Endodermal cell (in vitro differentiated cells): ENCODE results near the gene SNX30. TPM values are rescaled to one million over a fixed set of nuclear protein-coding genes. Genes with fewer than 3 reads are reported as not detected.

Experiments
- DNase-seq: peaks from one replicate; pipeline ENCODE4 v3.0.0-alpha.2; 2017
- H3K27ac ChIP-seq: 2 replicates; pipeline ENCODE4 v1.5.1; 2013; ENCODE audit warnings: mild to moderate bottlenecking, low read depth, low read length, moderate library complexity
- H3K27me3 ChIP-seq: 2 replicates; pipeline ENCODE4 v1.6.1; 2013; ENCODE audit warnings: mild to moderate bottlenecking, low read length, moderate library complexity; ENCODE audit not compliant: insufficient read depth, control insufficient read depth, poor library complexity, severe bottlenecking
- H3K36me3 ChIP-seq: 2 replicates; pipeline ENCODE4 v1.7.0; 2013; ENCODE audit warnings: mild to moderate bottlenecking, low read length, moderate library complexity; ENCODE audit not compliant: control insufficient read depth, insufficient read depth
- H3K4me1 ChIP-seq: one replicate; pipeline ENCODE4 v1.7.0; 2013; ENCODE audit warnings: low read length; ENCODE audit not compliant: control insufficient read depth, insufficient read depth
- H3K4me3 ChIP-seq: 2 replicates; pipeline ENCODE4 v1.5.1; 2013; ENCODE audit warnings: mild to moderate bottlenecking, low read length, moderate library complexity
- H3K9ac ChIP-seq: 2 replicates; pipeline ENCODE4 v1.6.1; 2013; ENCODE audit warnings: mild to moderate bottlenecking, low read length, moderate library complexity; ENCODE audit not compliant: poor library complexity, severe bottlenecking; ENCODE audit errors: extremely low read depth
- H3K9me3 ChIP-seq: 2 replicates; pipeline ENCODE4 v1.6.1; 2013; ENCODE audit warnings: mild to moderate bottlenecking, low read length, moderate library complexity; ENCODE audit not compliant: control insufficient read depth
- H3K27ac Mint-ChIP-seq: 2 replicates; pipeline ENCODE4 v1.8.0; 2020; ENCODE audit warnings: mixed read lengths
- H3K27me3 Mint-ChIP-seq: 2 replicates; pipeline ENCODE4 v1.8.0; 2021; ENCODE audit warnings: mild to moderate bottlenecking, mixed read lengths; ENCODE audit not compliant: insufficient read depth
- H3K36me3 Mint-ChIP-seq: 2 replicates; pipeline ENCODE4 v1.8.0; 2020; ENCODE audit warnings: low read depth, mixed read lengths
- H3K4me1 Mint-ChIP-seq: 2 replicates; pipeline ENCODE4 v1.8.0; 2020; ENCODE audit warnings: mixed read lengths
- H3K4me3 Mint-ChIP-seq: 2 replicates; pipeline ENCODE4 v1.8.0; 2020; ENCODE audit warnings: mild to moderate bottlenecking, moderate library complexity, mixed read lengths
- H3K9me3 Mint-ChIP-seq: 2 replicates; pipeline ENCODE4 v1.8.0; 2020; ENCODE audit warnings: mild to moderate bottlenecking, mixed read lengths
- CTCF ChIP-seq: fragments of 200-600 bp; sonication (generic); conservative IDR thresholded peaks from 2 replicates; pipeline ENCODE4 v1.5.0; 2021; ENCODE audit warnings: antibody characterized with exemption, mild to moderate bottlenecking
- WGBS, 2 experiments: methylation state at CpG; one replicate each; pipeline versions ENCODE4 v1.1.5 to v1.1.7; 2013; ENCODE audit warnings: missing lambda C conversion rate in 2 of 2, mixed read lengths in 1 of 2; ENCODE audit not compliant: insufficient coverage in 1 of 2, insufficient read length in 1 of 2; 5-methylcytosine and 5-hydroxymethylcytosine counted together
- total RNA-seq, 2 donors: library from RNA; stranded (reverse); fragmentation: NEBNext Ultra II Directional in 1 of 2; extraction: Animal tissue kit (Norgen Biotek cat#: 25700) in 1 of 2; gene quantifications; 2 replicates in 1 of 2; 3 replicates in 1 of 2; pipeline ENCODE4 v1.2.1, GENCODE V29; 2021

The SNX30 gene
- total RNA-seq, 2 donors from 2014 or later: 11.8 to 14.8 TPM

DNA sequence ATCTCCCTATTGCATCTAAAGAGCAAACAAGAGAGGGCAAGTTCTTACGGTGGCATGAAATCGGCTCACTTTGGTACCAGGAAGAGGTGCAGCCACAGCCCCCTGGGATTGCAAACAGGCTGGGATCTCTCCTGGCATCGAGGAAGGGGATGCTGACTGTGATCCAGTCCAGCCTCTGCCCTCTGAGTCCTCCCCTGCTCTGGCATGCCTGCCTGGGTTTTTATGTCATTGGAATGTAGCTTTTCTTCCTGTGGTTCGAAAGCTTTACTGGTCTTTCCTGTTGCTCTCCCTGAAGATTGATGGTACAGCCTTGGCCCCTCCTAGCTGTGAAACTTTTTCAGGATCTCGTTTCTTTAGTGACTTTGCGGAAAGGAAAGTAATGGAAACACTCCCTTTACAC, 133.5 kb downstream of the SNX30 start:
- DNase-seq: no peak

GRCh38 chr9:112884721-112885120, 134.2 kb downstream of the SNX30 start:
- TF ChIP-seq CTCF: no peak
- no peak overlapping the region for H3K27ac Mint-ChIP-seq
- DNase-seq: no peak
- H3K27ac ChIP-seq: no peak overlapping the region
- H3K4me1 Mint-ChIP-seq: peaks cover 3% of the 10 kb centered on the region
- 90 to 100% methylated on average over 4 to 5 of the region's 5 CpGs for WGBS, 2 experiments
- no peaks in the 10 kb centered on the region for H3K4me1 ChIP-seq
- no peak overlapping the region for H3K4me3 ChIP-seq
- peaks cover 17% of the 10 kb centered on the region for H3K27me3 Mint-ChIP-seq
- peaks cover 10% of the 10 kb centered on the region for H3K27me3 ChIP-seq
- no peaks in the 10 kb centered on the region for H3K9me3 ChIP-seq
- H3K36me3 Mint-ChIP-seq: peaks cover 7% of the 10 kb centered on the region
- H3K9ac ChIP-seq: no peak overlapping the region
- H3K36me3 ChIP-seq: peaks cover 3% of the 10 kb centered on the region
- no peak overlapping the region for H3K4me3 Mint-ChIP-seq
- no peaks in the 10 kb centered on the region for H3K9me3 Mint-ChIP-seq

More for the DNA sequence above, 133.5 kb downstream of the SNX30 start:
- Mint-ChIP-seq H3K4me3 (no peak overlapping the region), H3K9me3 (no peaks in the 10 kb centered on the region), H3K36me3 (peaks cover 7% of the 10 kb centered on the region), H3K4me1 (peaks cover 3% of the 10 kb centered on the region), H3K27me3 (peaks cover 11% of the 10 kb centered on the region), H3K27ac (no peak overlapping the region)
- H3K9ac ChIP-seq: no peak overlapping the region
- H3K4me1 ChIP-seq: no peaks in the 10 kb centered on the region
- no peak overlapping the region for H3K4me3 ChIP-seq
- peaks cover 3% of the 10 kb centered on the region for H3K36me3 ChIP-seq
- no peak overlapping the region for H3K27ac ChIP-seq
- H3K9me3 ChIP-seq: no peaks in the 10 kb centered on the region
- H3K27me3 ChIP-seq: peaks cover 4% of the 10 kb centered on the region
- no peak for TF ChIP-seq CTCF
- 70 to 89% methylated on average over 5 to 6 of the region's 6 CpGs for WGBS, 2 experiments

DNA sequence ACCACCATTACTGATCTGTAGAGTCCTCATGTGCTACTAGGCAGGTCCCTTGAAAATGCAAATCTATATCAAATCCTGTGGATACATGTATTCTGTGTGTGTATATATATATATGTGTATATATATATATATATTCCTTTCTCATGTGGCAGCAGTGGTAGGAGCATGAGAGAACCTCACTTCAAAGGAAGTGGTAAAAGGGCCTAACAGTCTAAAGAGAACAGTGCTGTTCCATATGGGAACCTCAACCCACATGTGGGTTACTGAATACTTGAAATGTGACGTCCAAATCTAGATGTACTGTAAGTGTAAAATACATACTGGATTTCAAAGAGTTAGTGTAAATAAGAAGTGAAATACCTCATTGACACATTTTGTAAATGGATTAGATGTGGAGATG, 134.8 kb downstream of the SNX30 start:
- Histone ChIP-seq H3K9ac (no peak overlapping the region), H3K27ac (no peak overlapping the region), H3K9me3 (no peaks in the 10 kb centered on the region), H3K36me3 (peaks cover 3% of the 10 kb centered on the region), H3K4me1 (no peaks in the 10 kb centered on the region), H3K27me3 (peaks cover 16% of the 10 kb centered on the region), H3K4me3 (no peak overlapping the region)
- Mint-ChIP-seq H3K9me3 (no peaks in the 10 kb centered on the region), H3K36me3 (peaks cover 6% of the 10 kb centered on the region), H3K4me1 (peaks cover 7% of the 10 kb centered on the region), H3K27ac (no peak overlapping the region), H3K27me3 (peaks cover 23% of the 10 kb centered on the region), H3K4me3 (no peak overlapping the region)
- TF ChIP-seq CTCF: no peak
- 95 to 100% methylated on average over 1 of the region's 1 CpG for WGBS, 2 experiments
- no peak for DNase-seq
